Neural cell (in vitro differentiated cells): ENCODE results near the gene CBLB.

Experiments
- CTCF ChIP-seq: fragments of 450-650 bp; IDR thresholded peaks from 2 replicates; pipeline ENCODE4 v1.5.1; 2014; ENCODE audit warnings: antibody characterized with exemption, mild to moderate bottlenecking, moderate library complexity; ENCODE audit not compliant: poor library complexity, severe bottlenecking
- EZH2 ChIP-seq: fragments of 200-600, 300-800 bp; shearing (Covaris generic), sonication (generic); IDR thresholded peaks from 2 replicates; pipeline ENCODE4 v1.6.1; 2014; ENCODE audit warnings: antibody characterized with exemption, low read length, borderline replicate concordance, mild to moderate bottlenecking; ENCODE audit not compliant: insufficient read depth, poor library complexity, severe bottlenecking

DNA sequence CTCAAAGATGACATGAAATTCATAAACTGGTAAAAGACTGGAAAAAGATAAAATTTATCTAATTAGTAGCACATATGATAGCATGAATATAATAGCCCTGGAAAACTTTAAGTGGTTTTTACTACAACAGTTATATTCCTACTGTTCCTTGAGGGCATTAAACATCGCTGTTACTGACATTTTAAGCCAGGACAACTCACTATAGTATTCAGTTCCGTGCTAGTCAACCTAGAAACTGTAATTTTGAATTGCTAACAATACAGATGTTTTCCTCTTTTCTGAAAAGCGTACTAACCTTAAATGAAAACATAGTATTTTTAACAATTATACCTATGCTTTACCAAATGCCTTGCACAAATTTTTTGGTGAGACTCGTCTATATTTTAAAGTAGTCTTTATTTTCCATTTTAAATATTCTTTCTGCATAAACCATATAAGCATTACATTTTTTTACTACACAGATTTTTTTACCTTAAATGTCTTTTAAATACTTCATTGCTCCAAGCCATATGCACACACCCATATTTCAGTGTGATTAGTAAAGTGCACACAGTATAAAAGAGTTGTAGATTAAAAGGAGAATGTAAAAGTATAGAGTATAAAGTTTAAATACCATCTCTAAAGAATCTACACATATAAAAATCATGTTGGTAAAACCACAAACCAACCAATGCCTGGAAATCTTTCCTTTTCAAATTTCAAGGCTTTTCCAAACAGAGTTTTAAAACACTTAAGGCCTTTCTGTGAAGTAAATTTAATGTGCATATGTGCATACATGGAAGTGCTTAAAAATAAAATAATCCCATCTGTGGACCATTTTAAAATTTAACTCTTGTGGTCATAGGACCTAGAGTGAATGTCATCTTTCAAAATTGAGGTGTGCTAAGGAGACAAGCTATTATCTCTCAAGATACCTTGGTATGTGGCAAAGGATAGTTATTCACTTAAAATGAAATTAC is 20.1 kb upstream of the CBLB start:
- TF ChIP-seq CTCF (no peak), EZH2 (no peak)
